GM10248 (cell line): Measurements from ENCODE around the gene TANC1.

Experiments used
- CTCF ChIA-PET: fragments of 300-600 bp; sonication (Branson Sonifier 250); formaldehyde crosslinking; extraction: SDS; loops from one replicate; lab custom pipeline; 2021; ENCODE audit warnings: antibody characterized with exemption; lab: Yijun Ruan, JAX
- POLR2A ChIA-PET: fragments of 350-650 bp; sonication (Branson Sonifier 250); formaldehyde crosslinking; extraction: SDS; loops from one replicate; lab custom pipeline; 2020; ENCODE audit warnings: antibody characterized with exemption; lab: Yijun Ruan, JAX
- DNase-seq: peaks from one replicate; pipeline ENCODE4 v3.0.0; 2012; ENCODE audit errors: extremely low spot score
- TF ChIP-seq, protein P1 (sequence below): IDR thresholded peaks from 2 replicates; pipeline ENCODE4 v1.5.1; 2012; ENCODE audit warnings: mild to moderate bottlenecking, low read depth; ENCODE audit errors: extremely low read depth, missing control alignments, control extremely low read depth

TANC1 gene

DNA sequence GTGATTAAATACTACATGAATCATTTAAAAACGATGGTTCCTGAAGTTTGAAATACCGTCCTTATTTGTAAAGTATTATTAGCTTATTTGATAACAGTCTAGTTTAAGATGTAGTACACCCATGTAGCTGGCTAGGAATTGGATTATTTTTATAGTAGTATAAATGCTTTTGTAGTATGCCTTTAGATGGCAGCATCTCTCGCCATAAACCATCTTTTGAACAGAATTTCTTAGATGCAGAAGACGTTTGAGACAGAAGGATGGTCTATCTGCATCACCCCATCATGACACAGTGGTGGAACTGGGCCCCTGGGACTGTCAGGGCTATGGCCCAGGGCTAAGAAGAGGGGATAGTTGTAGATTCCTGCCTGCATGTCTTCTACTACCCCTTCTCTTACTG is 165.4 kb downstream of the TANC1 start:
- ChIA-PET CTCF (interaction anchor here (1.3 to 2.2 kb wide), 5 partner anchors 9 to 63 kb away, joined by 3 to 15 read pairs (median 4); no protein-coding TSS in a partner anchor), POLR2A (no interaction called here)
- DNase-seq = no peak
- TF ChIP-seq, protein P1, sequence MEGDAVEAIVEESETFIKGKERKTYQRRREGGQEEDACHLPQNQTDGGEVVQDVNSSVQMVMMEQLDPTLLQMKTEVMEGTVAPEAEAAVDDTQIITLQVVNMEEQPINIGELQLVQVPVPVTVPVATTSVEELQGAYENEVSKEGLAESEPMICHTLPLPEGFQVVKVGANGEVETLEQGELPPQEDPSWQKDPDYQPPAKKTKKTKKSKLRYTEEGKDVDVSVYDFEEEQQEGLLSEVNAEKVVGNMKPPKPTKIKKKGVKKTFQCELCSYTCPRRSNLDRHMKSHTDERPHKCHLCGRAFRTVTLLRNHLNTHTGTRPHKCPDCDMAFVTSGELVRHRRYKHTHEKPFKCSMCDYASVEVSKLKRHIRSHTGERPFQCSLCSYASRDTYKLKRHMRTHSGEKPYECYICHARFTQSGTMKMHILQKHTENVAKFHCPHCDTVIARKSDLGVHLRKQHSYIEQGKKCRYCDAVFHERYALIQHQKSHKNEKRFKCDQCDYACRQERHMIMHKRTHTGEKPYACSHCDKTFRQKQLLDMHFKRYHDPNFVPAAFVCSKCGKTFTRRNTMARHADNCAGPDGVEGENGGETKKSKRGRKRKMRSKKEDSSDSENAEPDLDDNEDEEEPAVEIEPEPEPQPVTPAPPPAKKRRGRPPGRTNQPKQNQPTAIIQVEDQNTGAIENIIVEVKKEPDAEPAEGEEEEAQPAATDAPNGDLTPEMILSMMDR = no peak

- no peak for DNase-seq
- TF ChIP-seq, protein P1 = no peak
- POLR2A ChIA-PET = no interaction called here
- CTCF ChIA-PET = interaction anchor here (1.5 to 1.9 kb wide), 2 partner anchors 10 to 16 kb away, joined by 4 to 9 read pairs; no protein-coding TSS in a partner anchor
These were observed 166.5 kb downstream of the TANC1 start for GRCh38 chr2:159134979-159135378.

DNA sequence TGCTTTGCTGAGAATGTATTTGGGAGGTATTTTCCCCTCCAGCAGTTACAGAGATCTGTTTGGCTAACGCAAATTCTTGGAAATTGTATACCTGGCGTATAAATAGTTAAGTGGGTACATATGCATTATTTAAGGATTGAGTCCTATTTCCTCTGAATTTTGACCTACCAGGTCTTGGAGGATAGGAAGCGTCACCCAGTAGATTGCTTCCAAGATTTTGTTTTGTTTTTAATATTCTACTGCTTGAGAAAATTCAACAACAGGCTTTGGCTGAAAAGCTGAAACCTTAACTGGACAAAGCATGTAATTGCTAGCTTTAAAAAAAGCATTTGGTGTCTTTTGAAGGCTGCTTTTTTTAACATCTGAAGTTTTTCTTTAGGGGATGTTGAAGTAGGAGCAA is 168.0 kb downstream of the TANC1 start:
- TF ChIP-seq, protein P1 = no peak
- ChIA-PET POLR2A (no interaction called here), CTCF (interaction anchor here (1.1 kb wide), 1 partner anchor 13 kb away, joined by 3 read pairs; no protein-coding TSS in a partner anchor)
- no peak for DNase-seq

DNA sequence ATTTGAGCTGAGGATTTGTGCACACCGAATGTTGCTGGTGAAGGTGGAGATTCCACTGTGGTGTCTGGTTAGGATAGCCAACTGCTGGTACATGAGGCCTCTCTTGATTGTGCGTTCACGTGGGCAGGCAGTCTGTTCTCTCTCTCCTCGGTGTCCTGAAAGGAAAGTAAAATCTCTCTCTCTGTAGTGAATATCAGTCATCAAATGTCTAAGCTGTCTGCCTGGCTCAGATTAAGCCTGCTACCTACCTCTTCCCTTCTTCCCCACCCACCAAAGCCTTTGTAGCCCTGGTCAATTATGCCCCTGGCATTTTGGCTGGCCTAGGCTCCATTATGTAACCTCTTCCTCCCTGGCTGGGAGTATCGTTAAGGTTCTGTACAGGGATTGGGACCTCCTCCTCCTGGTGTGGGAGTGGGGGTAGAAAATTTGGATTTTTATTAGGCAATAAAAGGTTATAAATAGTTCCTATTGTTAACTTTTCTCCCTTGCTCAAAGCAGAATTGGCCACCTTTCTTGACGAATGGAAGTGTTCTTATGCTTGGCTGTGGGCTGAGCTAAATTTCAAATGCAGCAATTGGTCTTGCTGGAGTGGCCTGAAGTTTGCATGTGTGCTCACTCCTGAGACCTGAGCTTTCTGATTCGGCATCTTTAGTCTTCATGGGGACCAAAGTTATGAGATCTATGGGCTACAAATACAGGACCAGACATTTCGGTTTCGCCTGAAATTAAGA is 169.2 kb downstream of the TANC1 start:
- no peak for DNase-seq
- ChIA-PET CTCF (interaction anchor here (1.9 to 2.7 kb wide), 2 partner anchors 14 to 19 kb away, joined by 7 to 8 read pairs; no protein-coding TSS in a partner anchor), POLR2A (no interaction called here)
- TF ChIP-seq, protein P1 = no peak

GRCh38 chr2:159138642-159139182 is 170.3 kb downstream of the TANC1 start:
- TF ChIP-seq, protein P1 = no peak
- POLR2A ChIA-PET = no interaction called here
- no peak for DNase-seq
- CTCF ChIA-PET = interaction anchor here (1.2 to 2.7 kb wide), 6 partner anchors 9 to 47 kb away, joined by 4 to 8 read pairs (median 6); no protein-coding TSS in a partner anchor

GRCh38 chr2:159139216-159139933 is 170.9 kb downstream of the TANC1 start:
- CTCF ChIA-PET = interaction anchor here (1.2 to 2.7 kb wide), 8 partner anchors 8 to 800 kb away, joined by 3 to 8 read pairs (median 5); no protein-coding TSS in a partner anchor
- POLR2A ChIA-PET = no interaction called here
- no peak for DNase-seq
- TF ChIP-seq, protein P1 = no peak
